ENCODE results near the gene FHAD1. TPM values are rescaled to one million over a fixed set of nuclear protein-coding genes. Genes with fewer than 3 reads are reported as not detected.

FHAD1 gene
- total and polyA plus RNA-seq, 4 donors = under 0.01 to 0.13 (median 0.05) TPM; not detected in 1

DNA sequence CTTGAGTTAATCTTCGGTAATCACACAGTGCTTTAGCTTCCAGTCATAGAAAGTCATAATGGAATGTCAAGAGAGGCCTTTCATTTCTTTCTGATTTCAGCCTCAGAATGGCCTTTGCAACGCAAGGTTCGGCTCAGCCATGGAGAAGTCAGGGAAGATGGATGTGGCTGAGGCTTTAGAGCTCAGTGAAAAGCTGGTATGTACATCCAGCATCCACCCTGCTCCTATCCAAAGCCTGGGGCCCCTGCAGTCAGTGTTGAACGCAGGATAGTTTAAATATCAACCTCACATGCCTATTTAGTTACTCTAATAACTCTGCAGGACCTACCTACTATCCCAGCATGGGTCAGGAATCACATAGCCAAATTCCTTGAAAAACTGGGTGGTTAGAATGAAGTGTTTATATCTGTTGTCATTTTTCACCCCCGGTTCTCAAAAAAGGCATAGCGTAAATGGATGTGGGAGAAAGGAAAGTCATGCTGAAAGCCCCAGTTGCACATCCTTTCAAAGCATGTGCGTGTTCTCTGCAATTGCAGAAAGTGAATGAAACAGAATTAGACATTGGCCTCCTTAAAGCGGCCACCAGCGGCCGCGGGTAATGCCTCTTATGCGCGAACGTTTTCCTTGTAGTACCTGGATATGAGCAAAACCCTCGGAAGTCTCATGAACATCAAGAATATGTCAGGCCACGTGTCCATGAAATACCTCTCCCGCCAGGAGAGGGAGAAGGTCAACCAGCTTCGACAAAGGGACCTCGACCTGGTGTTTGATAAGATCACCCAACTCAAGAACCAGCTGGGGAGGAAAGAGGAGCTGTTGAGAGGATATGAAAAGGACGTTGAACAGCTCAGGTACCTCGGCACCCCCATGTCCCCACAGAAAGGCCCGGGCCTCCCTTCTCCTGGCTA, 133.8 kb downstream of the FHAD1 start:
- Histone ChIP-seq H3K9me3 (ENCODE audit: control insufficient read depth in 4 of 4, low read length in 3 of 4) (no peaks in the 10 kb centered on the region), H3K4me3 (ENCODE audit: low read depth in 1 of 3, low read length in 3 of 3) (no peak overlapping the region), H3K9ac (ENCODE audit: low read depth in 1 of 2, low read length in 2 of 2) (no peak overlapping the region), H3K27ac (ENCODE audit: low read depth in 1 of 2, low read length in 2 of 2) (no peak overlapping the region), H3K4me1 (ENCODE audit: control insufficient read depth in 4 of 4, insufficient read depth in 4 of 4, low read length in 3 of 4) (peaks cover 0 to 4% (median 0%) of the 10 kb centered on the region in 4 donors), H3K36me3 (ENCODE audit: control insufficient read depth in 4 of 4, insufficient read depth in 3 of 4, low read depth in 1 of 4, low read length in 3 of 4) (no peaks in the 10 kb centered on the region), H3K27me3 (ENCODE audit: control insufficient read depth in 4 of 4, insufficient read depth in 4 of 4, low read length in 3 of 4) (no peaks in the 10 kb centered on the region)
- TF ChIP-seq YY1 (IDR thresholded peaks at IDR 0.05) (no peak), NR2F2 (IDR thresholded peaks at IDR 0.05) (no peak), HNF4G (IDR thresholded peaks at IDR 0.05) (no peak), FOXA2 (IDR thresholded peaks at IDR 0.05) (no peak), JUND (IDR thresholded peaks at IDR 0.05) (no peak)
- TF ChIP-seq, protein P1, sequence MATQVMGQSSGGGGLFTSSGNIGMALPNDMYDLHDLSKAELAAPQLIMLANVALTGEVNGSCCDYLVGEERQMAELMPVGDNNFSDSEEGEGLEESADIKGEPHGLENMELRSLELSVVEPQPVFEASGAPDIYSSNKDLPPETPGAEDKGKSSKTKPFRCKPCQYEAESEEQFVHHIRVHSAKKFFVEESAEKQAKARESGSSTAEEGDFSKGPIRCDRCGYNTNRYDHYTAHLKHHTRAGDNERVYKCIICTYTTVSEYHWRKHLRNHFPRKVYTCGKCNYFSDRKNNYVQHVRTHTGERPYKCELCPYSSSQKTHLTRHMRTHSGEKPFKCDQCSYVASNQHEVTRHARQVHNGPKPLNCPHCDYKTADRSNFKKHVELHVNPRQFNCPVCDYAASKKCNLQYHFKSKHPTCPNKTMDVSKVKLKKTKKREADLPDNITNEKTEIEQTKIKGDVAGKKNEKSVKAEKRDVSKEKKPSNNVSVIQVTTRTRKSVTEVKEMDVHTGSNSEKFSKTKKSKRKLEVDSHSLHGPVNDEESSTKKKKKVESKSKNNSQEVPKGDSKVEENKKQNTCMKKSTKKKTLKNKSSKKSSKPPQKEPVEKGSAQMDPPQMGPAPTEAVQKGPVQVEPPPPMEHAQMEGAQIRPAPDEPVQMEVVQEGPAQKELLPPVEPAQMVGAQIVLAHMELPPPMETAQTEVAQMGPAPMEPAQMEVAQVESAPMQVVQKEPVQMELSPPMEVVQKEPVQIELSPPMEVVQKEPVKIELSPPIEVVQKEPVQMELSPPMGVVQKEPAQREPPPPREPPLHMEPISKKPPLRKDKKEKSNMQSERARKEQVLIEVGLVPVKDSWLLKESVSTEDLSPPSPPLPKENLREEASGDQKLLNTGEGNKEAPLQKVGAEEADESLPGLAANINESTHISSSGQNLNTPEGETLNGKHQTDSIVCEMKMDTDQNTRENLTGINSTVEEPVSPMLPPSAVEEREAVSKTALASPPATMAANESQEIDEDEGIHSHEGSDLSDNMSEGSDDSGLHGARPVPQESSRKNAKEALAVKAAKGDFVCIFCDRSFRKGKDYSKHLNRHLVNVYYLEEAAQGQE (IDR thresholded peaks at IDR 0.05) = no peak
- TF ChIP-seq, protein P2, sequence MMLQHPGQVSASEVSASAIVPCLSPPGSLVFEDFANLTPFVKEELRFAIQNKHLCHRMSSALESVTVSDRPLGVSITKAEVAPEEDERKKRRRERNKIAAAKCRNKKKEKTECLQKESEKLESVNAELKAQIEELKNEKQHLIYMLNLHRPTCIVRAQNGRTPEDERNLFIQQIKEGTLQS (IDR thresholded peaks at IDR 0.05) = no peak
- TF ChIP-seq, protein P3, sequence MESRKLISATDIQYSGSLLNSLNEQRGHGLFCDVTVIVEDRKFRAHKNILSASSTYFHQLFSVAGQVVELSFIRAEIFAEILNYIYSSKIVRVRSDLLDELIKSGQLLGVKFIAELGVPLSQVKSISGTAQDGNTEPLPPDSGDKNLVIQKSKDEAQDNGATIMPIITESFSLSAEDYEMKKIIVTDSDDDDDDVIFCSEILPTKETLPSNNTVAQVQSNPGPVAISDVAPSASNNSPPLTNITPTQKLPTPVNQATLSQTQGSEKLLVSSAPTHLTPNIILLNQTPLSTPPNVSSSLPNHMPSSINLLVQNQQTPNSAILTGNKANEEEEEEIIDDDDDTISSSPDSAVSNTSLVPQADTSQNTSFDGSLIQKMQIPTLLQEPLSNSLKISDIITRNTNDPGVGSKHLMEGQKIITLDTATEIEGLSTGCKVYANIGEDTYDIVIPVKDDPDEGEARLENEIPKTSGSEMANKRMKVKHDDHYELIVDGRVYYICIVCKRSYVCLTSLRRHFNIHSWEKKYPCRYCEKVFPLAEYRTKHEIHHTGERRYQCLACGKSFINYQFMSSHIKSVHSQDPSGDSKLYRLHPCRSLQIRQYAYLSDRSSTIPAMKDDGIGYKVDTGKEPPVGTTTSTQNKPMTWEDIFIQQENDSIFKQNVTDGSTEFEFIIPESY (IDR thresholded peaks at IDR 0.05) = no peak
- no peak for DNase-seq (ENCODE audit: low spot score)
- 94% methylated on average over 22 of the region's 22 CpGs for WGBS

DNA sequence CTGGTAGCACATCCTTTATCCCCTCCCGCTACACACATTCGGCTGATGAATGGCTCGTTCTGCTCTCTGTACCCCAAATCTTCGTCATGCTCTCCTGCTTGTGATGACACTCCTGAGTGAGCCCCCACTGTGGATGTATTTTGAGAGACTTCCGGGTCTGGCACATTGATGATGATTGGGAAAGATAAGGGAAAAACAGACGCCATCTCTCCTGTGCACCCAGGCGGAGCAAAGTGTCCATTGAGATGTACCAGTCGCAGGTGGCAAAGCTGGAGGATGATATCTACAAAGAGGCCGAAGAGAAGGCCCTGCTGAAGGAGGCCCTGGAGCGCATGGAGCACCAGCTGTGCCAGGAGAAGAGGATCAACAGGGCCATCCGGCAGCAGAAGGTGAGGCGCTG, 134.8 kb downstream of the FHAD1 start:
- no peak overlapping the region for H3K9ac ChIP-seq (ENCODE audit: low read depth in 1 of 2, low read length in 2 of 2)
- no peaks in the 10 kb centered on the region for H3K27me3 ChIP-seq (ENCODE audit: control insufficient read depth in 4 of 4, insufficient read depth in 4 of 4, low read length in 3 of 4)
- WGBS = 93% methylated on average over 12 of the region's 12 CpGs
- no peak for DNase-seq (ENCODE audit: low spot score)
- H3K4me3 ChIP-seq (ENCODE audit: low read depth in 1 of 3, low read length in 3 of 3) = no peak overlapping the region
- TF ChIP-seq HNF4A (conservative IDR thresholded peaks at IDR 0.05) (no peak), GABPA (IDR thresholded peaks at IDR 0.05 in 1 of 2, conservative IDR thresholded peaks at IDR 0.05 in 1 of 2) (no peak), RXRA (IDR thresholded peaks at IDR 0.05) (no peak), TAF1 (conservative IDR thresholded peaks at IDR 0.05) (no peak), SP1 (IDR thresholded peaks at IDR 0.05) (no peak), EGR1 (IDR thresholded peaks at IDR 0.05; ENCODE audit: low read depth in 2 of 2) (no peak), HNF4G (IDR thresholded peaks at IDR 0.05) (no peak), YY1 (IDR thresholded peaks at IDR 0.05) (no peak), RAD21 (IDR thresholded peaks at IDR 0.05) (no peak), JUND (IDR thresholded peaks at IDR 0.05) (no peak), FOXA1 (IDR thresholded peaks at IDR 0.05) (no peak), NR2F2 (IDR thresholded peaks at IDR 0.05) (no peak)
- TF ChIP-seq, protein P3 (IDR thresholded peaks at IDR 0.05) = no peak
- TF ChIP-seq, protein P4, sequence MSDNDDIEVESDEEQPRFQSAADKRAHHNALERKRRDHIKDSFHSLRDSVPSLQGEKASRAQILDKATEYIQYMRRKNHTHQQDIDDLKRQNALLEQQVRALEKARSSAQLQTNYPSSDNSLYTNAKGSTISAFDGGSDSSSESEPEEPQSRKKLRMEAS (IDR thresholded peaks at IDR 0.05) = no peak
- TF ChIP-seq, protein P5, sequence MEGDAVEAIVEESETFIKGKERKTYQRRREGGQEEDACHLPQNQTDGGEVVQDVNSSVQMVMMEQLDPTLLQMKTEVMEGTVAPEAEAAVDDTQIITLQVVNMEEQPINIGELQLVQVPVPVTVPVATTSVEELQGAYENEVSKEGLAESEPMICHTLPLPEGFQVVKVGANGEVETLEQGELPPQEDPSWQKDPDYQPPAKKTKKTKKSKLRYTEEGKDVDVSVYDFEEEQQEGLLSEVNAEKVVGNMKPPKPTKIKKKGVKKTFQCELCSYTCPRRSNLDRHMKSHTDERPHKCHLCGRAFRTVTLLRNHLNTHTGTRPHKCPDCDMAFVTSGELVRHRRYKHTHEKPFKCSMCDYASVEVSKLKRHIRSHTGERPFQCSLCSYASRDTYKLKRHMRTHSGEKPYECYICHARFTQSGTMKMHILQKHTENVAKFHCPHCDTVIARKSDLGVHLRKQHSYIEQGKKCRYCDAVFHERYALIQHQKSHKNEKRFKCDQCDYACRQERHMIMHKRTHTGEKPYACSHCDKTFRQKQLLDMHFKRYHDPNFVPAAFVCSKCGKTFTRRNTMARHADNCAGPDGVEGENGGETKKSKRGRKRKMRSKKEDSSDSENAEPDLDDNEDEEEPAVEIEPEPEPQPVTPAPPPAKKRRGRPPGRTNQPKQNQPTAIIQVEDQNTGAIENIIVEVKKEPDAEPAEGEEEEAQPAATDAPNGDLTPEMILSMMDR (IDR thresholded peaks at IDR 0.05; ENCODE audit: low read depth, low read length, missing input control) = no peak
- TF ChIP-seq, protein P2 (IDR thresholded peaks at IDR 0.05) = no peak
- H3K9me3 ChIP-seq (ENCODE audit: control insufficient read depth in 4 of 4, low read length in 3 of 4) = no peaks in the 10 kb centered on the region
- no peak overlapping the region for H3K27ac ChIP-seq (ENCODE audit: low read depth in 1 of 2, low read length in 2 of 2)
- H3K4me1 ChIP-seq (ENCODE audit: control insufficient read depth in 4 of 4, insufficient read depth in 4 of 4, low read length in 3 of 4) = peaks cover 0 to 4% (median 0%) of the 10 kb centered on the region in 4 donors
- H3K36me3 ChIP-seq (ENCODE audit: control insufficient read depth in 4 of 4, insufficient read depth in 3 of 4, low read depth in 1 of 4, low read length in 3 of 4) = no peaks in the 10 kb centered on the region

Measured in liver (tissue), 9 donors.